Trophoblast cell (in vitro differentiated cells and primary cell): ENCODE data around the gene CCDC192.

ENCODE experiments used
- DNase-seq, 2 donors: peaks; one replicate each; pipeline ENCODE4 v3.0.0-alpha.2; 2016
- H2AFZ ChIP-seq: 2 replicates; pipeline ENCODE4 v1.6.1; 2013; ENCODE audit warnings: low read length, moderate library complexity, mild to moderate bottlenecking; ENCODE audit not compliant: insufficient read depth, poor library complexity
- H2AK5ac ChIP-seq: 2 replicates; pipeline ENCODE4 v1.6.1; 2013; ENCODE audit warnings: mild to moderate bottlenecking, low read length
- H2BK120ac ChIP-seq: 2 replicates; pipeline ENCODE4 v1.6.1; 2013; ENCODE audit warnings: low read length, mild to moderate bottlenecking, moderate library complexity; ENCODE audit not compliant: insufficient read depth, poor library complexity
- H2BK12ac ChIP-seq: 2 replicates; pipeline ENCODE4 v1.6.1; 2013; ENCODE audit warnings: mild to moderate bottlenecking, low read length, moderate library complexity
- H2BK5ac ChIP-seq: 2 replicates; pipeline ENCODE4 v1.6.1; 2013; ENCODE audit warnings: low read length, low read depth, moderate library complexity, mild to moderate bottlenecking; ENCODE audit not compliant: poor library complexity
- H3K14ac ChIP-seq: 2 replicates; pipeline ENCODE4 v1.6.1; 2013; ENCODE audit warnings: mild to moderate bottlenecking, low read length
- H3K18ac ChIP-seq: 2 replicates; pipeline ENCODE4 v1.6.1; 2013; ENCODE audit warnings: mild to moderate bottlenecking, low read length
- H3K23ac ChIP-seq: 2 replicates; pipeline ENCODE4 v1.6.1; 2013; ENCODE audit warnings: low read length
- H3K27ac ChIP-seq: 2 replicates; pipeline ENCODE4 v1.5.1; 2013; ENCODE audit warnings: low read depth, mild to moderate bottlenecking, inconsistent platforms, low read length, moderate library complexity
- H3K27me3 ChIP-seq: 2 replicates; pipeline ENCODE4 v1.6.1; 2013; ENCODE audit warnings: inconsistent platforms, mild to moderate bottlenecking, low read length, moderate library complexity; ENCODE audit not compliant: insufficient read depth
- H3K36me3 ChIP-seq, 2 experiments: 1 replicate in 1 of 2; 2 replicates in 1 of 2; pipeline ENCODE4 v1.6.1; 2013; ENCODE audit warnings: low read length in 2 of 2, mild to moderate bottlenecking in 2 of 2, moderate library complexity in 1 of 2; ENCODE audit not compliant: insufficient read depth in 2 of 2, control insufficient read depth in 1 of 2
- H3K4ac ChIP-seq: 2 replicates; pipeline ENCODE4 v1.6.1; 2013; ENCODE audit warnings: low read depth, mild to moderate bottlenecking, low read length, moderate library complexity
- H3K4me1 ChIP-seq, 2 experiments: 1 replicate in 1 of 2; 2 replicates in 1 of 2; pipeline ENCODE4 v1.6.1; 2013; ENCODE audit warnings: low read length in 2 of 2, mild to moderate bottlenecking in 2 of 2, moderate library complexity in 1 of 2; ENCODE audit not compliant: insufficient read depth in 2 of 2, control insufficient read depth in 1 of 2
- H3K4me2 ChIP-seq: 2 replicates; pipeline ENCODE4 v1.6.1; 2013; ENCODE audit warnings: inconsistent platforms, mild to moderate bottlenecking, low read length, moderate library complexity
- H3K4me3 ChIP-seq: 2 replicates; pipeline ENCODE4 v1.5.1; 2013; ENCODE audit warnings: mild to moderate bottlenecking, low read depth, low read length, inconsistent platforms
- H3K79me1 ChIP-seq: one replicate; pipeline ENCODE4 v1.6.1; 2013; ENCODE audit warnings: low read length
- H3K79me2 ChIP-seq: 2 replicates; pipeline ENCODE4 v1.6.1; 2013; ENCODE audit warnings: low read length, mild to moderate bottlenecking; ENCODE audit not compliant: control insufficient read depth, insufficient read depth, poor library complexity
- H3K9ac ChIP-seq: 2 replicates; pipeline ENCODE4 v1.6.1; 2013; ENCODE audit warnings: mild to moderate bottlenecking, low read length
- H3K9me3 ChIP-seq: 2 replicates; pipeline ENCODE4 v1.6.1; 2013; ENCODE audit warnings: low read depth, mild to moderate bottlenecking, control low read depth, inconsistent platforms, low read length; ENCODE audit not compliant: insufficient read depth
- H4K12ac ChIP-seq: 2 replicates; pipeline ENCODE4 v1.6.1; 2013; ENCODE audit warnings: low read depth, mild to moderate bottlenecking, low read length, moderate library complexity
- H4K8ac ChIP-seq: 2 replicates; pipeline ENCODE4 v1.6.1; 2013; ENCODE audit warnings: low read depth, mild to moderate bottlenecking, low read length, moderate library complexity
- H4K91ac ChIP-seq: one replicate; pipeline ENCODE4 v1.6.1; 2013; ENCODE audit warnings: low read depth, mild to moderate bottlenecking, low read length, moderate library complexity
- WGBS: extraction: QIAGEN DNeasy Blood & Tissue Kit; methylation state at CpG from one replicate; pipeline ENCODE4 v1.1.7; 2013; ENCODE audit warnings: missing lambda C conversion rate; ENCODE audit not compliant: insufficient read length, insufficient coverage; ENCODE audit errors: extremely low coverage; 5-methylcytosine and 5-hydroxymethylcytosine counted together

The CCDC192 gene

DNA sequence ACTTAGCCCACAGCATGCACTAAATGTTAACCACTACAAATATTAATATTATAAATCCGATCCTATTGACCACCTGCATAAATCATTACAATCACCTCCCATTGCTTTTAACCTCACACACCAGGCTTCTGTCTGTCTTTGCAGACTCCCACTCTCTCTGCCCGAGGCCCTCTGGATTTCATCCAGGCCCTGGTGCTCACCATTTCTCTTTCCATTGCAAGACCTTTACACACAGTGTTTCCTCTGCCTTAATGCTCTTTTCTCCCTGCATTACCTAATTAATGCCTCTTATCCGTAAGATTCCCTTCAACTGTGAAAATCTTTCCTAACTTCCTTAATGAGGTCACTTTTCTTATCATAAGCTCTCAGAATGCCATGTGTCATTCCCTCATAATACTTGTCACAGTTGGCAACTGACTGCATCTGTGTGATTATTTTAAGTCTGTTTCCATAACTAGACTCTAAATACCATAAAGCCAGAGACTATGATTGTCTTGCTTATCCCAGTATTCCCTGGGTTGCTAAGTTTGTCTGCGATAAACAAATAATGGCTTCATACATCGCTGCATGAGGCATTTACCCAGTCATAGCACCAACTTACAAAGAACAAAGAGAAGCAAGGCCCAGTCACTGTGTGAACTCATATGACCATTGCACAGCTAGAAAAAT is 155.1 kb downstream of the CCDC192 start:
- Histone ChIP-seq H4K91ac (no peak overlapping the region), H2BK12ac (no peak overlapping the region), H4K12ac (no peak overlapping the region), H3K14ac (no peak overlapping the region), H3K36me3 (no peaks in the 10 kb centered on the region), H3K9ac (no peak overlapping the region), H3K27me3 (no peaks in the 10 kb centered on the region), H2AFZ (no peak overlapping the region), H4K8ac (no peak overlapping the region), H2AK5ac (no peak overlapping the region), H2BK5ac (no peak overlapping the region), H2BK120ac (no peak overlapping the region), H3K27ac (no peak overlapping the region), H3K4me2 (no peak overlapping the region), H3K79me2 (no peaks in the 10 kb centered on the region), H3K79me1 (no peaks in the 10 kb centered on the region), H3K9me3 (no peaks in the 10 kb centered on the region), H3K18ac (no peak overlapping the region), H3K4ac (no peak overlapping the region), H3K23ac (no peak overlapping the region), H3K4me3 (no peak overlapping the region), H3K4me1 (no peaks in the 10 kb centered on the region)
- DNase-seq: peak; percentile 43 to 44
- 100% methylated on average over 1 of the region's 5 CpGs for WGBS

DNA sequence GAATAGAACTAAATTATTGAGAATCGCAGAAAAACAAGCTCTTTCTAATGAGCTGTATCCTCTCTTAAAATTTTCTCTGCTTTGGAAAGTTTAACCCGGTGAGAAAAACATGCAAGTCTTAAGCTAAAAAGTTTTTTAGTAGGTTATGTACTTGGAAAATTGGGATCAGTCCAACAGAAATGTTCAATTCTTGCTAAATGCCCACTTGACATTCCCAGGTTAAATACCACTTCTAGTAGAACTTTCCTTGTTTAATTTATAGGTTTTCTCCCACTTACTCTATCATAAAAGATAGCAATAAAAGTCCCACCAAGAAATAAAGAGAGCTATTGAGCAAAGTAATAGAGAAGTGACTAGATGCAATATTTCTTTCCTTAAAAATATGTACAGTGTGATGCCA is 157.1 kb downstream of the CCDC192 start:
- H2BK120ac ChIP-seq: no peak overlapping the region
- H3K79me2 ChIP-seq: no peaks in the 10 kb centered on the region
- H2AFZ ChIP-seq: no peak overlapping the region
- no peak overlapping the region for H3K18ac ChIP-seq
- H3K23ac ChIP-seq: no peak overlapping the region
- H3K36me3 ChIP-seq: no peaks in the 10 kb centered on the region
- no peaks in the 10 kb centered on the region for H3K9me3 ChIP-seq
- H3K4me3 ChIP-seq: no peak overlapping the region
- H3K14ac ChIP-seq: no peak overlapping the region
- H4K12ac ChIP-seq: no peak overlapping the region
- H4K91ac ChIP-seq: no peak overlapping the region
- DNase-seq: no peak
- H3K4me1 ChIP-seq: no peaks in the 10 kb centered on the region
- no peak overlapping the region for H3K4me2 ChIP-seq
- H3K4ac ChIP-seq: no peak overlapping the region
- no peak overlapping the region for H3K9ac ChIP-seq
- no peak overlapping the region for H2BK5ac ChIP-seq
- H3K79me1 ChIP-seq: no peaks in the 10 kb centered on the region
- no peak overlapping the region for H4K8ac ChIP-seq
- H3K27ac ChIP-seq: no peak overlapping the region
- H2AK5ac ChIP-seq: no peak overlapping the region
- H2BK12ac ChIP-seq: no peak overlapping the region
- WGBS: no CpG with 5 or more reads among the region's 2 CpGs
- H3K27me3 ChIP-seq: no peaks in the 10 kb centered on the region

DNA sequence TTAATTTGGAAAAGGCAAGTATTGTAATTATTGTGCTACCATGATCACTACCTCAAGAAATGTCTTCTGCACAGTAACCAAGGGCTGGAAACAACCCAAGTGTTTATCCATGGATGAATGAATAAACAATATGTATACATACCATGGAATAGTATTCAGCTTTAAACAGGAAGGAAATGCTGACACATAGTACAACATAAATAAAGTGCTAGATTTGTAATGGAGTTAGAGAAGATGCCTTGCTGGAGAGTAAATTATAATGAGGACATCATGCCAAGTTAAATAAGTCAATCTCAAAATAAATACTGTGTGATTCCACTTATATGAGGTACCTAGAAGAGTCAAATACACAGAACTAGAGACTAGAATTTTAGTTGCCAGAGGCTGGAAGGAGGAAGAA is 160.0 kb downstream of the CCDC192 start:
- Histone ChIP-seq H3K27ac (no peak overlapping the region), H3K27me3 (no peaks in the 10 kb centered on the region)

DNA sequence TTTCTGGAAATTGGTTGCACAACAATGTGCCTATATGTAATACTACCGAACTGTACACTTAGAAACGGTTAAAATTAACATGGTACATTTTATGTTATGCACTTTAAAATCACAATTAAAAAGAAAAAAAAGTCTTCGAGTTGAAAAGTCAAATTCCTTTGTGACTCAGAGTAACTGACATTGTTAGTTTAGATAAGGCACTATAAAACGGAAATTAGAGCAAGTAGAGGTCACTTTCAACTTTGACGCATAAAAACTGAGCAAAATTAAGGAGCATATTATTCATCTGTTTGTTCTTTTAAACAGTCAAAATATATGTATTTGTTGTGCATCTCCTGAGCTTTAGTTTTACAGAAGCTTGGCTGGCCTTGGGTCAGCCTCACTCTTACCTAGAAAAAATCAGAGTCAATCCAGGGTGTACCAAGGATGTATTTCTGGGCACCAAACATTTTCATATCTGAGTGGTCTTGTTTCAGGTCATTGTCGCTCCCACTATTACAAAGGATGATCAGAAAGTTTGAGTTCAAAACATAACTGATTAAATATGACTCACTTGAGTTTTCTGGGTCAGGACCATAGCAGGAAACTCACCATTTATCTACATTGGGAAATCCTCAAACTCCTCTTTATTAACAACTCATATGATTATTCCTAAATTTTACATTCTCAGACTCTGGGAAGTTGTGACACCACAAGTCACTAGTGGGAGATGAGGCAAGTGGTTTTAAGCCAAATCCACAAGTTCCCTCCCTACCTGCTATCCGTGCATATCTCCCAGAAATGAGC is 160.6 kb downstream of the CCDC192 start:
- Histone ChIP-seq H3K9ac (no peak overlapping the region), H2BK12ac (no peak overlapping the region), H3K27ac (no peak overlapping the region), H3K9me3 (no peaks in the 10 kb centered on the region), H2BK120ac (no peak overlapping the region), H2AFZ (no peak overlapping the region), H4K91ac (no peak overlapping the region), H3K14ac (no peak overlapping the region), H2AK5ac (no peak overlapping the region), H3K23ac (no peak overlapping the region), H4K12ac (no peak overlapping the region), H3K4me2 (no peak overlapping the region), H3K79me2 (no peaks in the 10 kb centered on the region), H3K4ac (no peak overlapping the region), H3K4me1 (no peaks in the 10 kb centered on the region), H3K18ac (no peak overlapping the region), H3K36me3 (no peaks in the 10 kb centered on the region), H3K4me3 (no peak overlapping the region), H4K8ac (no peak overlapping the region), H3K27me3 (no peaks in the 10 kb centered on the region), H2BK5ac (no peak overlapping the region), H3K79me1 (no peaks in the 10 kb centered on the region)
- DNase-seq: no peak
- no CpG with 5 or more reads among the region's 7 CpGs for WGBS

More for the DNA sequence above, 160.0 kb downstream of the CCDC192 start:
- Histone ChIP-seq H4K91ac (no peak overlapping the region), H3K9ac (no peak overlapping the region), H3K14ac (no peak overlapping the region), H3K4me2 (no peak overlapping the region), H3K23ac (no peak overlapping the region), H2AFZ (no peak overlapping the region), H4K12ac (no peak overlapping the region), H3K79me2 (no peaks in the 10 kb centered on the region), H2BK12ac (no peak overlapping the region), H3K79me1 (no peaks in the 10 kb centered on the region), H2BK5ac (no peak overlapping the region), H3K4me1 (no peaks in the 10 kb centered on the region), H2BK120ac (no peak overlapping the region), H3K9me3 (no peaks in the 10 kb centered on the region), H3K4ac (no peak overlapping the region), H3K4me3 (no peak overlapping the region), H4K8ac (no peak overlapping the region), H3K36me3 (no peaks in the 10 kb centered on the region), H3K18ac (no peak overlapping the region), H2AK5ac (no peak overlapping the region)
- DNase-seq: no peak
